GM19455 (cell line): ENCODE results near the gene SBK1.
"Not testable (repeated sequence)": the region's sequence is repeated elsewhere in the genome, so short reads cannot be mapped to it uniquely, and the experiment has no call there.

ENCODE experiments used
- ATAC-seq: cut with Tn5 transposase; IDR thresholded peaks from one replicate; pipeline ENCODE4 v1.9.1; 2021; ENCODE audit not compliant: unreplicated experiment

The SBK1 gene

GRCh38 chr16:28330232-28330631, 37.9 kb downstream of the SBK1 start:
- not testable (repeated sequence) for ATAC-seq

GRCh38 chr16:28330981-28331380, 38.7 kb downstream of the SBK1 start:
- not testable (repeated sequence) for ATAC-seq

DNA sequence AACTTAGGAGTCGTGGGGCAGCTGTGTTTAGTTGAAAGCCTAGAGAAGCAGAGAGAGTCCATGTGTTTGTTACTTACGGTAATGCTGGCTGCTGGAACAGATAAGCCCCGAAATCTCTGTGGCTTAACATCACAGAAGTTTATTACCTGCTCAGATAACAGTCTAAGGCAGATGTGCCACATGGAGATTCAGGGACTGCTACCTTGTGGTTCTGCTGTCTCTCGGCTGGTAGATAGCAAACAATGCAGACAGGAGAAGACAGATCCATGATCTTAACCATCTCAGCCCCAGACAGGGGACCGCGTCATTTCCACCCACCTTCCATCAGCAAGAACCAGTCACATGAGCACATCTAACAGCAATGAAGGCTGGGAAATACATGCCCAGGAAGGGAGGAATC, 40.3 kb downstream of the SBK1 start:
- not testable (repeated sequence) for ATAC-seq

DNA sequence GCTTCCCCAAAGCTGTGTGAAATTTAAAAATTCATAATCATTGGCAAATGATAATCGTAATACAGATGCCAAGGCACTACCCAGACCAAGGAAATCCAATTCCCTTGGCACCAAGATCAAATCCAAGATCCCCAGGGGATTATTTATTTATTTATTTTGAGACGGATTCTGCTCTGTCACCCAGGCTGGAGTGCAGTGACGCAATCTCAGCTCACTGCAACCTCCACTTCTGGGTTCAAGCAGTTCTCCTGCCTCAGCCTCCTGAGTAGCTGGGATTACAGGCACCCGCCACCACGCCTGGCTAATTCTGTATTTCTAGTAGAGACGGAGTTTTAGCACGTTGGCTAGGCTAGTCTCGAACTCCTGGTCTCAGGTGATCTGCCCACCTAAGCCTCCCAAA, 43.4 kb downstream of the SBK1 start:
- ATAC-seq, result not testable (repeated sequence)

DNA sequence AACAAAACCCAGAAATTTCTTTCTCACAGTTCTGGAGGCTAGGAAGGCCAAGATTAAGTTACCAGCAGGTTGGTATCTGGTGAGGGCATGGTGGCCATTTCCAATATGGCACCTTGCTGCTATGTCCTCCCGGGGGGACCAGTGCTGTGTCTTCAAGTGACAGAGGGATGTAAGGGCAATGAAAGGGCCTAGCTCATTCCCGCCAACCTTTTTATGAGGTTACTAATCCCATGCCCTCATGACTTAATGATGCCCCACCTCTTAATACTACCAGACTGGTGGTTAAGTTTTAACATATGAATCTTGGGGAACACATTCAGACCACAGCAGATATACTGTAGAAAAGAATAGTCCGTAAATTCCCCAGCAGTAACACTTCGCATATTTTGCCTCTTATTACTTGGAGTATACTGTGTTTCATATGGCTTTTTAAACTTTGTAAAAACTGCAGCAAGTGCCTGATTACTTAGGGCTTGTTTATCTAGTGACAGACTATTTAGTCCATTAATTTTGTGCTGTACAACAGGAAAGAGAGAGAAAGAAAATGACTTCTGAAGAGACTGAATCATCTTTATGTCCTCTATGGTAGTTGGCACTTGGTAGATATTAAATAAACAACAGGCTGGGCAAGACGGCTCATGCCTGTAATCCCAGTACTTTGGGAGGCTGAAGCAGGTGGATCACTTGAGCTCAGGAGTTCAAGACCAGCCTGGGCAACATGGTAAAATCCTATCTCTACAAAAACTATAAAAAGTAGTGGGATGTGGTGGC, 44.8 kb downstream of the SBK1 start:
- not testable (repeated sequence) for ATAC-seq

- not testable (repeated sequence) for ATAC-seq
Observed at GRCh38 chr16:28338230-28338629, 45.9 kb downstream of the SBK1 start.

GRCh38 chr16:28362600-28362999, 70.3 kb downstream of the SBK1 start:
- ATAC-seq, result not testable (repeated sequence)

DNA sequence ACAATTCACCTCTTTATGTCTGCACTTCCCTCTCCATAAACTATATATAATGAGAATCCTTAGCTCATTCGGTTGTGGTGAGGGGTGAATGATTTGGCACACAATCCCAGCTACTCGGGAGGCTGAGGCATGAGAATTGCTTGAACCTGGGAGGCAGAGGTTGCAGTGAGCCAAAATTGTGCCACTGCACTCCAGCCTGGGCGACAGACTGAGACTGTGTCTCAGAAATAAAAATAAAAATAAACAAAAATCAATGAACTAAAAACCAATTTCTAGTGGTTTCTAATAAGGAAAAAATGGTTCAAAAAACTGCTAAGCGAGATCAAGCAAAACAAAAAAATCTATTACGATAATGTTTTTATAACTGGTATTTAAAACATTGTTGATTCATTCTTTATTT, 71.1 kb downstream of the SBK1 start, which contains the start of gene NPIPB6:
Gene NPIPB6 (minus strand): TSS at position 101 of the 400 bp plus-strand sequence. CDS start 686 bp downstream, outside the sequence.
- ATAC-seq, result not testable (repeated sequence)

DNA sequence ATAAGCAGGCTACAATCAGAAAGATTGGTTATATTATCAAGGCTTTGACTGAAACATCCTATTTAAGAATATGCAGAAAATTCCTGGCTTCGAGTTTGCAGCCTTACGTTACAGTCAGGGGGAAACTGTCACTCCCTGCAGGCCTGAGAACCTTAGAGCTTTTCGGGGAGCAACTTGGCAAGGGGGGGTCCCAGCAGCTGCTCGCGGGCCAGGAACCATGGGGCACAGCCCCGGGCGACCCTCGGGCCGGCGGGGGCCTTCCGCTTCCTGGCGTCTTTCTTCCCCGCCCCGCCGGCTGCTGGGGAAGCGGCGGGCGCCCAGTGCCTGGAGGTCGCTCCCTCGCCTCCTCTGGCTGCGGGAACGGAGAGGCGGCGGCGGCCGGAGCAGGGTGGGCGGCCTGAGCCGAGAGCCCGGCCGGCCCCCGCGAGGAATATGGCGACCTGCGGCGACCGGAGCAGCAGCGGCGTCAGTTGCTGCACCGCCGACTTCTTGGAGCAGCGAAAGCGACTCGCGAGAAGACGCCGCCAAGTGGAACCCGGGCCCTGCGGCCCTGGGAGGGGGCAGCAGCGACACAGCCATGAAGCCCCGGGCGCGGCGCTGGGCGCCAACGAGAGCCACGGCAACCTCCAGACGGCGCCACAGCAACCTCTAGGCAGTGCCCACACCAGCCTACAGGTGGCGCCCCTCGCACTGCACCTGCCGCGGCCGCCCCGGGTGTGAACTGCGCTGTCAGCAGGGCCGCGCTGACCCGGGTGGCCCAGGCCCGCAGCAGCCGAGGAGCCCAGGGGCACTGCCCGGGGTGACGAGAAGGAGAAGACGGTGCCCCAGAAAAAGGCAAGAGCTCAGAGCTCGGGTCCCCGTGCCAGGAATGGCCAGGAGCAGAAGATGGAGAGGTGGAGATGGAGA, 72.2 kb downstream of the SBK1 start:
- peak; percentile 92 for ATAC-seq

GRCh38 chr16:28367926-28368325, 75.6 kb downstream of the SBK1 start:
- ATAC-seq, result not testable (repeated sequence)
